IMR-90 (cell line): ENCODE data around the gene TEX22. TPM values are rescaled to one million over a fixed set of nuclear protein-coding genes. Genes with fewer than 3 reads are reported as not detected.

Source experiments
- ATAC-seq: fragments of 200-7000 bp; cut with Tn5 transposase; 2 replicates; pipeline ENCODE4 v1.9.1; 2020; ENCODE audit warnings: low read depth, mild to moderate bottlenecking, moderate library complexity
- BruUV-seq: library from RNA; stranded (reverse); fragments of 400-500 nt; replicated peaks from 2 replicates; lab custom pipeline; 2021; lab: Mats Ljungman, UMichigan
- CTCF ChIA-PET: fragments of 300-600 bp; formaldehyde crosslinking; extraction: SDS; loops from one replicate; lab custom pipeline; 2021; ENCODE audit warnings: antibody characterized with exemption; lab: Yijun Ruan, JAX
- POLR2A ChIA-PET: fragments of 300-600 bp; sonication (Branson Sonifier 250); formaldehyde crosslinking; loops from one replicate; lab custom pipeline; 2022; ENCODE audit warnings: antibody characterized with exemption; ENCODE audit not compliant: unreplicated experiment; lab: Charles Lee
- DNase-seq: peaks from one replicate; pipeline ENCODE4 v3.0.0; 2013
- H2AFZ ChIP-seq: replicated peaks from 2 replicates; pipeline ENCODE3; 2013; ENCODE audit warnings: low read length, mild to moderate bottlenecking; ENCODE audit not compliant: poor library complexity
- H2AK5ac ChIP-seq: 2 replicates; pipeline ENCODE4 v1.6.1; 2013; ENCODE audit warnings: low read depth, low read length, inconsistent platforms
- H2AK9ac ChIP-seq: replicated peaks from 2 replicates; pipeline ENCODE3; 2013; ENCODE audit warnings: mild to moderate bottlenecking, low read depth, low read length, moderate library complexity; ENCODE audit not compliant: poor library complexity
- H2BK120ac ChIP-seq: 2 replicates; pipeline ENCODE4 v1.6.1; 2013; ENCODE audit warnings: low read depth, low read length, inconsistent platforms
- H2BK15ac ChIP-seq: 3 replicates; pipeline ENCODE4 v1.6.1; 2013; ENCODE audit warnings: low read depth, low read length, inconsistent platforms
- H2BK20ac ChIP-seq: 2 replicates; pipeline ENCODE4 v1.6.1; 2013; ENCODE audit warnings: low read depth, mild to moderate bottlenecking, inconsistent platforms, low read length, moderate library complexity
- H2BK5ac ChIP-seq: 2 replicates; pipeline ENCODE4 v1.6.1; 2013; ENCODE audit warnings: mild to moderate bottlenecking, low read depth, low read length, inconsistent platforms; ENCODE audit not compliant: poor library complexity, severe bottlenecking
- H3K14ac ChIP-seq: replicated peaks from 2 replicates; pipeline ENCODE4 v1.6.1; 2013; ENCODE audit warnings: low read depth, low read length, inconsistent platforms
- H3K18ac ChIP-seq: 2 replicates; pipeline ENCODE4 v1.6.1; 2013; ENCODE audit warnings: low read depth, low read length, control low read depth
- H3K23ac ChIP-seq: 2 replicates; pipeline ENCODE4 v1.6.1; 2013; ENCODE audit warnings: low read depth, low read length, inconsistent platforms
- H3K27ac ChIP-seq: 2 replicates; pipeline ENCODE4 v1.5.1; 2013; ENCODE audit warnings: mild to moderate bottlenecking, control low read depth, low read length; ENCODE audit not compliant: insufficient read depth
- H3K27me3 ChIP-seq: 2 replicates; pipeline ENCODE4 v1.6.1; 2013; ENCODE audit warnings: low read length; ENCODE audit not compliant: control insufficient read depth, insufficient read depth
- H3K36me3 ChIP-seq: 2 replicates; pipeline ENCODE4 v1.6.1; 2013; ENCODE audit warnings: low read length, mixed read lengths; ENCODE audit not compliant: control insufficient read depth, insufficient read depth
- H3K4ac ChIP-seq: 2 replicates; pipeline ENCODE4 v1.6.1; 2013; ENCODE audit warnings: low read depth, low read length, inconsistent platforms
- H3K4me1 ChIP-seq: 2 replicates; pipeline ENCODE4 v1.6.1; 2013; ENCODE audit warnings: low read length, mixed read lengths; ENCODE audit not compliant: control insufficient read depth, insufficient read depth
- H3K4me2 ChIP-seq: 2 replicates; pipeline ENCODE4 v1.6.1; 2013; ENCODE audit warnings: low read depth, mild to moderate bottlenecking, control low read depth, low read length, moderate library complexity
- H3K4me3 ChIP-seq: 2 replicates; pipeline ENCODE4 v1.5.1; 2013; ENCODE audit warnings: low read depth, mild to moderate bottlenecking, control low read depth, low read length, moderate library complexity; ENCODE audit not compliant: insufficient read depth
- H3K56ac ChIP-seq: 2 replicates; pipeline ENCODE4 v1.6.1; 2013; ENCODE audit warnings: low read length, inconsistent platforms; ENCODE audit not compliant: insufficient read depth; ENCODE audit errors: extremely low read depth
- H3K79me1 ChIP-seq, 2 experiments: 2 replicates each; pipeline ENCODE4 v1.6.1; 2013; ENCODE audit warnings: low read length in 2 of 2, inconsistent platforms in 1 of 2, low read depth in 1 of 2
- H3K9ac ChIP-seq: 2 replicates; pipeline ENCODE4 v1.6.1; 2013; ENCODE audit warnings: low read depth, low read length, control low read depth
- H3K9me1 ChIP-seq: 2 replicates; pipeline ENCODE4 v1.6.1; 2013; ENCODE audit warnings: low read length, inconsistent platforms; ENCODE audit not compliant: insufficient read depth
- H3K9me3 ChIP-seq: 2 replicates; pipeline ENCODE4 v1.6.1; 2013; ENCODE audit warnings: low read length; ENCODE audit not compliant: control insufficient read depth, insufficient read depth
- H4K20me1 ChIP-seq: 2 replicates; pipeline ENCODE4 v1.6.1; 2013; ENCODE audit warnings: low read length, inconsistent platforms; ENCODE audit not compliant: insufficient read depth
- H4K5ac ChIP-seq: 2 replicates; pipeline ENCODE4 v1.6.1; 2013; ENCODE audit warnings: mild to moderate bottlenecking, low read depth, low read length, control low read depth
- H4K8ac ChIP-seq, 2 experiments: 2 replicates each; pipeline ENCODE4 v1.6.1; 2013; ENCODE audit warnings: low read depth in 2 of 2, low read length in 2 of 2, control low read depth in 1 of 2, inconsistent platforms in 1 of 2
- H4K91ac ChIP-seq: 2 replicates; pipeline ENCODE4 v1.6.1; 2013; ENCODE audit warnings: low read depth, low read length, inconsistent platforms; ENCODE audit not compliant: insufficient read depth
- BHLHE40 ChIP-seq: fragments of 150-350 bp; IDR thresholded peaks from 2 replicates; pipeline ENCODE4 v1.6.1; 2016; ENCODE audit warnings: mild to moderate bottlenecking, low read depth, low read length
- CEBPB ChIP-seq: IDR thresholded peaks from 2 replicates; pipeline ENCODE4 v1.6.1; 2012; ENCODE audit warnings: low read depth, low read length, improper control_type of control experiment
- CTCF ChIP-seq: conservative IDR thresholded peaks from 2 replicates; pipeline ENCODE4 v1.5.1; 2012; ENCODE audit warnings: mild to moderate bottlenecking, low read depth, low read length, improper control_type of control experiment
- FOS ChIP-seq: fragments of 150-350 bp; IDR thresholded peaks from 2 replicates; pipeline ENCODE4 v1.6.1; 2016; ENCODE audit warnings: low read depth, low read length
- MAFK ChIP-seq: IDR thresholded peaks from 2 replicates; pipeline ENCODE4 v1.6.1; 2012; ENCODE audit warnings: low read depth, low read length, improper control_type of control experiment
- RAD21 ChIP-seq: IDR thresholded peaks from 2 replicates; pipeline ENCODE4 v1.6.1; 2012; ENCODE audit warnings: low read length, improper control_type of control experiment
- RFX5 ChIP-seq: IDR thresholded peaks from 2 replicates; pipeline ENCODE4 v1.8.0; 2012; ENCODE audit warnings: low read depth, mild to moderate bottlenecking, low read length, moderate library complexity
- WGBS, 2 experiments: methylation state at CpG; one replicate each; pipeline versions ENCODE4 v1.1.5 to v1.1.7; 2013; ENCODE audit warnings: missing lambda C conversion rate in 2 of 2; ENCODE audit not compliant: insufficient read length in 1 of 2; ENCODE audit errors: extremely low coverage in 2 of 2; 5-methylcytosine and 5-hydroxymethylcytosine counted together
- dilution Hi-C: fragments of 300-500 bp; cut with HindIII; formaldehyde crosslinking; loops from one replicate; pipeline ENCODE4 v1.14.3; 2018; ENCODE audit warnings: low sequenced_read_pairs; ENCODE audit not compliant: unreplicated experiment
- in situ Hi-C: fragments of 300-500 bp; cut with MboI; formaldehyde crosslinking; loops from 3 replicates; pipeline ENCODE4 v1.14.3; 2019; ENCODE audit warnings: low sequenced_read_pairs, inconsistent platforms, mixed read lengths
- intact Hi-C: fragments of 100-400 bp; cut with micrococcal nuclease; formaldehyde crosslinking; loops from 2 replicates; pipeline ENCODE4 v1.10.0; 2022
- polyA plus RNA-seq, 3 experiments: library from polyadenylated mRNA; depleted of rRNA; stranded (reverse); fragments of >200 nt; gene quantifications; 2 replicates each; pipeline ENCODE4 v1.2.3, GENCODE V29; 2012; ENCODE audit warnings: low replicate concordance in 1 of 3
- total RNA-seq: library from RNA; depleted of rRNA; stranded (reverse); fragments of >200 nt; gene quantifications from 2 replicates; pipeline ENCODE4 v1.2.3, GENCODE V29; 2012

TEX22 gene
- total and polyA plus RNA-seq, 2 of the 4 experiments (the other 2 are of a cell fraction), result 0.10 to 0.18 TPM

- no peak for DNase-seq
- 96% methylated on average over 13 of the region's 33 CpGs; no CpG with 5 or more reads in 1 of the 2 experiments for WGBS, 2 experiments
- peaks cover 17% of the 10 kb centered on the region for H3K36me3 ChIP-seq
- no peak overlapping the region for H2BK15ac ChIP-seq
- peaks cover 12 to 63% of the 10 kb centered on the region in 2 experiments for H3K79me1 ChIP-seq
- dilution Hi-C loops, result no loop called here
- no peak overlapping the region for H3K23ac ChIP-seq
- H3K4me1 ChIP-seq, result no peaks in the 10 kb centered on the region
- H2AK9ac ChIP-seq, result no peak overlapping the region
- no peaks in the 10 kb centered on the region for H3K9me3 ChIP-seq
- BruUV-seq, result no TSS peak
- no peak overlapping the region for H4K5ac ChIP-seq
- no peak overlapping the region for H2AFZ ChIP-seq
- TF ChIP-seq MAFK, result no peak
- no peak for TF ChIP-seq RAD21
- TF ChIP-seq RFX5, result no peak
- no peak for TF ChIP-seq CTCF
- no peak for TF ChIP-seq CEBPB
- TF ChIP-seq BHLHE40, result no peak
- TF ChIP-seq FOS, result no peak
- H3K4me3 ChIP-seq, result no peak overlapping the region
- H4K8ac ChIP-seq, result no peak overlapping the region
- no peak overlapping the region for H2AK5ac ChIP-seq
- H3K27me3 ChIP-seq, result no peaks in the 10 kb centered on the region
- H2BK5ac ChIP-seq, result no peak overlapping the region
- intact Hi-C loops, result no loop called here
- H3K56ac ChIP-seq, result no peak overlapping the region
- H2BK20ac ChIP-seq, result no peak overlapping the region
- no peak for ATAC-seq
- no peak overlapping the region for H3K14ac ChIP-seq
- CTCF ChIA-PET, result no interaction called here
- H3K9me1 ChIP-seq, result no peaks in the 10 kb centered on the region
- no peak overlapping the region for H3K27ac ChIP-seq
- no peak overlapping the region for H3K9ac ChIP-seq
- POLR2A ChIA-PET, result interaction anchor here (0.5 kb wide), 1 partner anchor 378 kb away, joined by 7 read pairs; no protein-coding TSS in a partner anchor
- in situ Hi-C loops, result no loop called here
- no peak overlapping the region for H3K18ac ChIP-seq
- H2BK120ac ChIP-seq, result no peak overlapping the region
- H3K4ac ChIP-seq, result no peak overlapping the region
- H4K91ac ChIP-seq, result no peak overlapping the region
- no peak overlapping the region for H3K4me2 ChIP-seq
- peaks cover 63% of the 10 kb centered on the region for H4K20me1 ChIP-seq
Observed at GRCh38 chr14:105439710-105440553, 41.6 kb downstream of the TEX22 start.
